ENCODE results near the gene CLIP4. TPM values are rescaled to one million over a fixed set of nuclear protein-coding genes. Genes with fewer than 3 reads are reported as not detected.

Gene CLIP4
- total RNA-seq, 5 donors from 2014 or later (not counting 1 experiment from before 2014, with no cell fraction given), result 38.4 to 54.2 (median 47.7) TPM

DNA sequence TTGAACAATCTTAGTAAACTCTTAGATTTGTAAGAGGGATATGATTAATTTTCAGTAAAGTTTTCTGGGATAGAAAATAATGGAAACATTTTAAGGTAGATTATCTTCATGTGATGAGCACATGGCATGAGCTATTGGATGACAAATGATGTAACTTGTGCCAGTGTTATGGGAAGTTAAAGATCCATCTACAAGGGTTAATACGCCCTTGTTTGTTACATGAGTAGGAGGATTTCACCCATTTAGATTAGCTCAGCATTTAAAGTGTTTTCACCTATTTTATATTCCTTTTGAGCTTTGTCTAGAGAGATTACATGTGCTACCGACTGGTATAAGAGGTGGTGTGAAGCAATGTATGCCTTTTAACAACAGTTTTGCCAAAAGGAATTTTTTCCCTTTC lies 5.6 kb downstream of the CLIP4 start:
- DNase-seq, result no peak
- Histone ChIP-seq H3K4me3 (ENCODE audit: control insufficient read depth in 1 of 2, extremely low read depth in 1 of 2, low read length in 1 of 2) (no peak overlapping the region), H3K9me3 (peaks cover 3% of the 10 kb centered on the region), H3K27me3 (replicated peaks in 1 of 2; ENCODE audit: control insufficient read depth in 2 of 2, extremely low read depth in 1 of 2, insufficient read depth in 2 of 2, low read length in 1 of 2) (no peaks in the 10 kb centered on the region), H3K27ac (ENCODE audit: low read length) (no peak overlapping the region), H3K36me3 (ENCODE audit: control insufficient read depth in 2 of 2, extremely low read depth in 1 of 2, insufficient read depth in 1 of 2, low read length in 1 of 2) (peaks cover 2 to 29% of the 10 kb centered on the region in 2 donors), H3K4me1 (ENCODE audit: control insufficient read depth in 1 of 2, extremely low read depth in 1 of 2, insufficient read depth in 2 of 2, low read length in 2 of 2) (peaks cover 6 to 19% of the 10 kb centered on the region in 2 experiments)
- H3K9me3 Mint-ChIP-seq, result peaks cover 5 to 16% (median 6%) of the 10 kb centered on the region in 3 donors
- H3K36me3 Mint-ChIP-seq, result peaks cover 46% of the 10 kb centered on the region
- no peak overlapping the region for H3K27ac Mint-ChIP-seq
- no peak for ATAC-seq (replicated peaks in 1 of 4)
- peaks cover 59 to 68% (median 63%) of the 10 kb centered on the region in 3 donors for H3K4me1 Mint-ChIP-seq
- POLR2A ChIA-PET, result interaction anchor here in 1 of 2 donors (0.6 to 0.7 kb wide), 2 partner anchors 9 to 1383 kb away, joined by 3 read pairs; no protein-coding TSS in a partner anchor
- WGBS (ENCODE audit: insufficient coverage), result no CpG with 5 or more reads among the region's 2 CpGs
- CTCF ChIA-PET, result interaction anchor here in 1 of 2 donors (0.7 to 1.1 kb wide), 2 partner anchors 8 to 14 kb away, joined by 3 to 6 read pairs; no protein-coding TSS in a partner anchor
- H3K4me3 Mint-ChIP-seq, result no peak overlapping the region
- no peaks in the 10 kb centered on the region for H3K27me3 Mint-ChIP-seq

DNA sequence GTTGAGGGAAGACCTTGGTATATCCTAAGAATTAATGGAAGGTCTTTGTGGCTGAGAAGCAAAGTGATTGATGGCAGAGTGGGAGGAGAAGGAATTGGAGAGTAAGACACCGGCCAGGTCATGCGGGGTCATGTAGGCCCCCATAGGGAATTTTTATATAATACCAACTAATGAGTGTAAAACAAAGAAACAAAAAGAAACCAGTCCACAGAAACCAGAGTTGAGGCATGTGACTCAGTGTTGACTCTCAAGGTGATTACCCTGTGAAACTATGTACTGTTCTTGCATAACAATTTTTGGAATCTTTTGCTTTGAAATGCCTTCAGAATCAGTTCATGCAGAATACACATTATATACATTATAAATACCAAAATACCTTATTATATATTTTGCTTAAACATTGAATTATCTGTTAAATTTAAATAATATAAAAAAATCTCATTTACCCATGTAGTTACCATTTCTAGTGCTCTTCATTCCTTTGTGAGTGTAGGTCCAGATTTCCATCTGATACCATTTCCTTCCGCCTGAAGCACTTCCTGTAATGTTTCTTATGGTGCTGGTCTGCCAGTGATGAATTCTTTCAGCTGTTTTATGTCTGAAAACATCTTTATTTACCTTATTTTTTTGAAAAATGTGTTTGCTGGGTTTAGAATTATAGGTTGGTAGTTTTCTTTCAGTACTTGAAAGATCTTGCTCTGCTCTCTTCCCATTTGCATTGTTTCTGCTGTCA lies 8.6 kb downstream of the CLIP4 start:
- H3K27ac Mint-ChIP-seq, result no peak overlapping the region
- Histone ChIP-seq H3K9me3 (peaks cover 3% of the 10 kb centered on the region), H3K4me1 (ENCODE audit: control insufficient read depth in 1 of 2, extremely low read depth in 1 of 2, insufficient read depth in 2 of 2, low read length in 2 of 2) (peaks cover 0 to 10% of the 10 kb centered on the region in 2 experiments), H3K27me3 (replicated peaks in 1 of 2; ENCODE audit: control insufficient read depth in 2 of 2, extremely low read depth in 1 of 2, insufficient read depth in 2 of 2, low read length in 1 of 2) (no peaks in the 10 kb centered on the region), H3K36me3 (ENCODE audit: control insufficient read depth in 2 of 2, extremely low read depth in 1 of 2, insufficient read depth in 1 of 2, low read length in 1 of 2) (peaks cover 2 to 31% of the 10 kb centered on the region in 2 donors), H3K4me3 (ENCODE audit: control insufficient read depth in 1 of 2, extremely low read depth in 1 of 2, low read length in 1 of 2) (no peak overlapping the region), H3K27ac (ENCODE audit: low read length) (no peak overlapping the region)
- H3K4me1 Mint-ChIP-seq, result peaks cover 46 to 63% (median 48%) of the 10 kb centered on the region in 3 donors
- no peak overlapping the region for H3K4me3 Mint-ChIP-seq
- peaks cover 59% of the 10 kb centered on the region for H3K36me3 Mint-ChIP-seq
- no peaks in the 10 kb centered on the region for H3K27me3 Mint-ChIP-seq
- ChIA-PET POLR2A (no interaction called here), CTCF (no interaction called here)
- H3K9me3 Mint-ChIP-seq, result peaks cover 5 to 16% (median 6%) of the 10 kb centered on the region in 3 donors
- DNase-seq, result no peak
- no CpG with 5 or more reads among the region's 3 CpGs for WGBS (ENCODE audit: insufficient coverage)
- no peak for ATAC-seq (replicated peaks in 1 of 4)

DNA sequence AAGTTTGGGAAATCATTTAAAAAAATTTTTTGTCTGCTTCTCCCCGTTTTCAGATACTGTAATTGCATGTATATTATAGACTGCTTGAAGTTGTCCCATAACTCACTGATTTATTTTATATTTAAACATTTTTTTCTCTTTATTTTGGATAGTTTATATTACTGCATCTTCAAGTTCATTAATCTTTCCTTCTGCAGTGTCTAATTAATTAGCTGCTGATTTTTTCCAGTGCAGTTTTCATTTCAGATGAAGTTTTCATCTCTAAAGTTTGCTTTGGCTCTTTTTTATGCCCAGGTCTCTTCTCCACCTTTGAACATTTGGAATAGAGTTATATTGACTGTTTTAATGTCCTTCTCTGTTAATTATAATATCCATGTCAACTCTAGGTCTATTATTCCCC lies 9.3 kb downstream of the CLIP4 start:
- DNase-seq (no peak), ATAC-seq (replicated peaks in 1 of 4) (no peak)
- H3K36me3 Mint-ChIP-seq, result peaks cover 60% of the 10 kb centered on the region
- H3K4me1 ChIP-seq (ENCODE audit: control insufficient read depth in 1 of 2, extremely low read depth in 1 of 2, insufficient read depth in 2 of 2, low read length in 2 of 2), result peaks cover 0 to 2% of the 10 kb centered on the region in 2 experiments
- no peak overlapping the region for H3K4me3 ChIP-seq (ENCODE audit: control insufficient read depth in 1 of 2, extremely low read depth in 1 of 2, low read length in 1 of 2)
- peaks cover 41 to 59% (median 42%) of the 10 kb centered on the region in 3 donors for H3K4me1 Mint-ChIP-seq
- no peaks in the 10 kb centered on the region for H3K27me3 ChIP-seq (replicated peaks in 1 of 2; ENCODE audit: control insufficient read depth in 2 of 2, extremely low read depth in 1 of 2, insufficient read depth in 2 of 2, low read length in 1 of 2)
- peaks cover 5 to 16% (median 6%) of the 10 kb centered on the region in 3 donors for H3K9me3 Mint-ChIP-seq
- H3K27ac Mint-ChIP-seq, result no peak overlapping the region
- H3K27me3 Mint-ChIP-seq, result no peaks in the 10 kb centered on the region
- H3K27ac ChIP-seq (ENCODE audit: low read length), result no peak overlapping the region
- POLR2A ChIA-PET, result no interaction called here
- CTCF ChIA-PET, result no interaction called here
- H3K36me3 ChIP-seq (ENCODE audit: control insufficient read depth in 2 of 2, extremely low read depth in 1 of 2, insufficient read depth in 1 of 2, low read length in 1 of 2), result peaks cover 2 to 34% of the 10 kb centered on the region in 2 donors
- H3K4me3 Mint-ChIP-seq, result no peak overlapping the region
- WGBS (ENCODE audit: insufficient coverage), result no CpG with 5 or more reads among the region's 1 CpG
- H3K9me3 ChIP-seq, result peaks cover 3% of the 10 kb centered on the region

DNA sequence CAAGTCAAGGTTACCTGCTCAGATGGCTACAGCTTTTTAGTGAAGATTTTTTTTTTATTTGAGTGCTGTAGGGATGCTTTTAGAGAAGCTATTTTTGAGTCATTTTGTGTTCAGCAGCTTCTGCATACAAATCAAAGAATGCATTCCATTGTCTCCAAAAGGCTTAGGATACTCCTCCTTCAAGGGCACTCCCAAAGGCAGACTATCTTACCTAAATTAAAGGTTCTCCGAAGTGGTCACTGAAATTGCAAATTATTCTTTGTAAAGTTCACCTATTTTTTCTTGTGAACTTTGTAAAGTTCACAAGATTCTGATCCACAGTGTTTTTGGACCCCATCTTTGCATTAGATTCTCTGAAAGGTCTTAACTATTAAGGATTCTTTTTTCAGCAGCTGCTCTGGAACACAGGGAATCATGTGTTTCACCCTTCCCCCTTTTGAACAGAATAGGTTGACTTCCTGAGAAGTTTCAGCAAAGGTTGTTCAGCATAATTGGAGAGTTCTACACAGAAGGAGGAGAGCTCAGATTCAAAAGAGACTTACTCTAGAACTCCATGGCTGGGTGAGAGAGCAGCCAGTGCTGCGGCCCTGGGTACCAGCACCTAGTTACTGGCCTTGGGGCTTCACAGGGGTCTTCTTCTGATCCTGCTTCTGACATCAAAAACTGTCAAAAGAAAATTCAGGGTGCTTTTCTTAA lies 14.5 kb downstream of the CLIP4 start:
- POLR2A ChIA-PET, result interaction anchor here (0.7 to 1.2 kb wide), 7 partner anchors 9 to 1946 kb away, joined by 3 to 4 read pairs (median 3); no protein-coding TSS in a partner anchor
- no peak overlapping the region for H3K27ac Mint-ChIP-seq
- peaks cover 5 to 57% of the 10 kb centered on the region in 2 donors for H3K36me3 ChIP-seq (ENCODE audit: control insufficient read depth in 2 of 2, extremely low read depth in 1 of 2, insufficient read depth in 1 of 2, low read length in 1 of 2)
- peaks cover 58% of the 10 kb centered on the region for H3K36me3 Mint-ChIP-seq
- H3K4me1 ChIP-seq (ENCODE audit: control insufficient read depth in 1 of 2, extremely low read depth in 1 of 2, insufficient read depth in 2 of 2, low read length in 2 of 2), result no peaks in the 10 kb centered on the region
- peaks cover 17 to 41% (median 23%) of the 10 kb centered on the region in 3 donors for H3K4me1 Mint-ChIP-seq
- no peak overlapping the region for H3K4me3 Mint-ChIP-seq
- no peak overlapping the region for H3K27ac ChIP-seq (ENCODE audit: low read length)
- no peak overlapping the region for H3K4me3 ChIP-seq (ENCODE audit: control insufficient read depth in 1 of 2, extremely low read depth in 1 of 2, low read length in 1 of 2)
- H3K27me3 ChIP-seq (replicated peaks in 1 of 2; ENCODE audit: control insufficient read depth in 2 of 2, extremely low read depth in 1 of 2, insufficient read depth in 2 of 2, low read length in 1 of 2), result no peaks in the 10 kb centered on the region
- CTCF ChIA-PET, result interaction anchor here (0.6 to 2.9 kb wide), 3 partner anchors 9 to 59 kb away, joined by 3 to 10 read pairs (median 6); no protein-coding TSS in a partner anchor
- H3K27me3 Mint-ChIP-seq, result no peaks in the 10 kb centered on the region
- no peaks in the 10 kb centered on the region for H3K9me3 ChIP-seq
- WGBS (ENCODE audit: insufficient coverage), result no CpG with 5 or more reads among the region's 2 CpGs
- DNase-seq (no peak), ATAC-seq (replicated peaks in 1 of 4) (no peak)
- H3K9me3 Mint-ChIP-seq, result peaks cover 0 to under 1% (median 0%) of the 10 kb centered on the region in 3 donors

DNA sequence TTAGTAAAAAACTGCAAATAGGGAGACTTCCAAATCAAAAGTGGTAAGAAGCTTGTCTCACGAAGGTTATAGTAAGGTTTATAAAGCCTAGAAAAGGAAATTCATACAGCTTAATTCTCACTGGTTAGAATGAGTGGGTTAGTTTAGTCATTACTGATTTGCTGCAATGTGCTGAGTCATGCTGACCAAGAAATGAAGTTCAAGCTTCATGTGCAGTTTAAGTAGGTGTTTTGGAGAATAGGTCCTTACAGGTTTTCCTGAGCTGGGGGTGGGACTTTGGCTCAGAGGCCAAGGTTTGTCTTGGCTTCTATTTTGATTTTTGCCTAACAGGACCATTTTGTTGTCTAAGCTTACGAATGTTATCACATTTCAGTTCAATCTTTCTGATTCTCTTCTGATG lies 15.1 kb downstream of the CLIP4 start:
- ATAC-seq (replicated peaks in 1 of 4), result no peak
- no peaks in the 10 kb centered on the region for H3K27me3 ChIP-seq (replicated peaks in 1 of 2; ENCODE audit: control insufficient read depth in 2 of 2, extremely low read depth in 1 of 2, insufficient read depth in 2 of 2, low read length in 1 of 2)
- peaks cover 55% of the 10 kb centered on the region for H3K36me3 Mint-ChIP-seq
- CTCF ChIA-PET, result interaction anchor here in 1 of 2 donors (2.9 kb wide), 1 partner anchor 13 kb away, joined by 10 read pairs; no protein-coding TSS in a partner anchor
- no peak overlapping the region for H3K4me3 ChIP-seq (ENCODE audit: control insufficient read depth in 1 of 2, extremely low read depth in 1 of 2, low read length in 1 of 2)
- H3K4me3 Mint-ChIP-seq, result no peak overlapping the region
- peaks cover 16 to 39% (median 22%) of the 10 kb centered on the region in 3 donors for H3K4me1 Mint-ChIP-seq
- no peak for DNase-seq
- WGBS (ENCODE audit: insufficient coverage), result no CpG with 5 or more reads among the region's 2 CpGs
- no peak overlapping the region for H3K27ac ChIP-seq (ENCODE audit: low read length)
- peak overlapping the region in 1 of 2 donors; percentile 34 for H3K27ac Mint-ChIP-seq
- no peaks in the 10 kb centered on the region for H3K9me3 ChIP-seq
- POLR2A ChIA-PET, result interaction anchor here (0.6 to 1.2 kb wide), 5 partner anchors 10 to 69 kb away, joined by 3 to 4 read pairs (median 3); no protein-coding TSS in a partner anchor
- no peaks in the 10 kb centered on the region for H3K9me3 Mint-ChIP-seq
- H3K36me3 ChIP-seq (ENCODE audit: control insufficient read depth in 2 of 2, extremely low read depth in 1 of 2, insufficient read depth in 1 of 2, low read length in 1 of 2), result peaks cover 5 to 53% of the 10 kb centered on the region in 2 donors
- H3K4me1 ChIP-seq (ENCODE audit: control insufficient read depth in 1 of 2, extremely low read depth in 1 of 2, insufficient read depth in 2 of 2, low read length in 2 of 2), result no peaks in the 10 kb centered on the region
- no peaks in the 10 kb centered on the region for H3K27me3 Mint-ChIP-seq

GRCh38 chr2:29134933-29135332 lies 19.7 kb downstream of the CLIP4 start:
- Mint-ChIP-seq H3K27me3 (no peaks in the 10 kb centered on the region), H3K27ac (no peak overlapping the region), H3K9me3 (peaks cover 0 to 10% (median 0%) of the 10 kb centered on the region in 3 donors), H3K4me3 (no peak overlapping the region), H3K36me3 (peaks cover 73% of the 10 kb centered on the region), H3K4me1 (peaks cover 24 to 35% (median 30%) of the 10 kb centered on the region in 3 donors)
- Histone ChIP-seq H3K27ac (ENCODE audit: low read length) (no peak overlapping the region), H3K4me1 (ENCODE audit: control insufficient read depth in 1 of 2, extremely low read depth in 1 of 2, insufficient read depth in 2 of 2, low read length in 2 of 2) (no peaks in the 10 kb centered on the region), H3K27me3 (replicated peaks in 1 of 2; ENCODE audit: control insufficient read depth in 2 of 2, extremely low read depth in 1 of 2, insufficient read depth in 2 of 2, low read length in 1 of 2) (no peaks in the 10 kb centered on the region), H3K36me3 (ENCODE audit: control insufficient read depth in 2 of 2, extremely low read depth in 1 of 2, insufficient read depth in 1 of 2, low read length in 1 of 2) (peaks cover 8 to 53% of the 10 kb centered on the region in 2 donors), H3K9me3 (no peaks in the 10 kb centered on the region), H3K4me3 (ENCODE audit: control insufficient read depth in 1 of 2, extremely low read depth in 1 of 2, low read length in 1 of 2) (no peak overlapping the region)
- ATAC-seq (replicated peaks in 1 of 4), result no peak
- WGBS (ENCODE audit: insufficient coverage), result no CpG with 5 or more reads among the region's 1 CpG
- POLR2A ChIA-PET, result no interaction called here
- CTCF ChIA-PET, result no interaction called here
- DNase-seq, result no peak
